Natural killer cell (primary cell): ENCODE results near the gene ZNF587. TPM values are rescaled to one million over a fixed set of nuclear protein-coding genes. Genes with fewer than 3 reads are reported as not detected.
"Not testable (repeated sequence)": the region's sequence is repeated elsewhere in the genome, so short reads cannot be mapped to it uniquely, and the experiment has no call there.

Experiments
- ATAC-seq, 3 donors: fragments of 150-1000 bp in 2 of 3; fragments of 200-7000 bp in 1 of 3; cut with Tn5 transposase; 1 replicate in 1 of 3; 2 replicates in 2 of 3; pipeline ENCODE4 v1.10.0; 2021; ENCODE audit warnings: mild to moderate bottlenecking in 2 of 3, moderate library complexity in 2 of 3
- DNase-seq, 2 donors: peaks; one replicate each; pipeline versions ENCODE4 v3.0.0 to v3.0.0-alpha.2; 2013 to 2021; ENCODE audit warnings: mixed read lengths in 1 of 2
- H3K27ac ChIP-seq: one replicate; pipeline ENCODE4 v1.5.1; 2013; ENCODE audit warnings: mild to moderate bottlenecking, low read length
- H3K27me3 ChIP-seq: one replicate; pipeline ENCODE4 v1.6.1; 2013; ENCODE audit warnings: low read length; ENCODE audit not compliant: control insufficient read depth, insufficient read depth
- H3K36me3 ChIP-seq: one replicate; pipeline ENCODE4 v1.6.1; 2013; ENCODE audit warnings: low read length; ENCODE audit not compliant: control insufficient read depth, insufficient read depth
- H3K4me1 ChIP-seq: one replicate; pipeline ENCODE4 v1.6.1; 2013; ENCODE audit warnings: low read length; ENCODE audit not compliant: control insufficient read depth, insufficient read depth
- H3K4me3 ChIP-seq: one replicate; pipeline ENCODE4 v1.5.1; 2013; ENCODE audit warnings: low read length
- H3K9me3 ChIP-seq: one replicate; pipeline ENCODE4 v1.6.1; 2013; ENCODE audit warnings: low read length; ENCODE audit not compliant: control insufficient read depth, insufficient read depth
- H3K27ac Mint-ChIP-seq, 2 donors: one replicate each; pipeline ENCODE4 v1.8.0; 2022; ENCODE audit warnings: mild to moderate bottlenecking in 2 of 2, mixed read lengths in 2 of 2, moderate library complexity in 1 of 2
- H3K27me3 Mint-ChIP-seq, 2 donors: one replicate each; pipeline ENCODE4 v1.8.0; 2022; ENCODE audit warnings: low read depth in 2 of 2, mixed read lengths in 2 of 2
- H3K36me3 Mint-ChIP-seq: one replicate; pipeline ENCODE4 v1.8.0; 2022; ENCODE audit warnings: mixed read lengths
- H3K4me1 Mint-ChIP-seq, 2 donors: one replicate each; pipeline ENCODE4 v1.8.0; 2022; ENCODE audit warnings: mixed read lengths in 2 of 2
- H3K4me3 Mint-ChIP-seq: one replicate; pipeline ENCODE4 v1.8.0; 2022; ENCODE audit warnings: mild to moderate bottlenecking, moderate library complexity, mixed read lengths
- H3K9me3 Mint-ChIP-seq, 2 donors: one replicate each; pipeline ENCODE4 v1.8.0; 2022; ENCODE audit warnings: mixed read lengths in 2 of 2
- WGBS: methylation state at CpG from one replicate; pipeline ENCODE4 v1.1.7; 2013; ENCODE audit warnings: missing lambda C conversion rate; ENCODE audit not compliant: insufficient coverage; 5-methylcytosine and 5-hydroxymethylcytosine counted together
- intact Hi-C: fragments of 100-400 bp; cut with micrococcal nuclease; formaldehyde crosslinking; loops from one replicate; pipeline ENCODE4 v1.14.2; 2022
- total RNA-seq, 4 donors: library from RNA; stranded (reverse); fragments of 120-200 nt in 1 of 4; gene quantifications; one replicate each; pipeline versions ENCODE4 v1.2.3 to v1.2.4, GENCODE V29; 2013 to 2022
- TF ChIP-seq, protein P1 (sequence below): fragments of 200-600 bp; IDR thresholded peaks from one replicate; pipeline ENCODE4 v1.8.0; 2022; ENCODE audit warnings: antibody characterized with exemption

ZNF587 gene
- total RNA-seq: 10 to 100 TPM; 54.9 to 58.9 (median 55.1) TPM
- total RNA-seq (2013): 40.3 TPM

DNA sequence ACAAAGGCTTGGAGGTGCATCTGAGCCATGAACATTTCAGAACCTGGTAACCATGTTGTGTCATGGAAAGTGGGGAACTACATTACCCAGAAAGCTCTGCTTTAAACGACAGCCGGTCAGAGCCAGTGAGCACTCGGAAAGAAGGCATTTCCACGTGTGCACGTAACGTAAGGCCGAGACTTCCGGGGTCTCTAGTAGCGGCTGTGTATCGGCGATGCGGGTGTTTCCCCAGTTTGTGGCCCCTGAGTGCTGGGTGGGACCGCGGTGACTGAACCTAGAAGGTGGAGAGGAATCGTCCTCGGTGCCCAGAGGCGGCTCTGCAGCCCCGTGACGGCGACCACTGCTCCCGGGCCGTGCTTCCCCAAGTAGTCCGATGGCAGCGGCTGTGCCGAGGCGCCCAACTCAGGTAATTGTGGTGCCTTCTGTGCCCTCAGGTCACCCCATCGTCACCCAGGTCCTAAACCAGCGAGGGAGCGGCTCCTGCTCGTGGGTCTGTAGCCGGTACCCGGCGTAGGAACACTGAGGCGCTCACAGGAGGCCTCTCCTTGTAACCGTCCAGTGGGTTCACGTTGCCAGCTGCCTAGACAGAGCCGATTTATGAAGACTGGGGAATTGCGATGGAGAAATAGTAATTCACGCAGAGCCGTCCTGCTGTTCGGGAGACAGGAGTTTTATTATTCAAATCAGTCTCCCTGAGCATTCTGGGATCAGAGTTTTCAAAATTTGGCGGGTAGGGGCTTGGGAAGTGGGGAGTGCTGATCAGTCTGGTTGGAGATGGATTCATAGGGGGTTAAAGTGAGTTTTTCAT, at the start of gene ZNF587:
TSS of gene ZNF587 (plus strand) at position 194 of the 808 bp plus-strand sequence. CDS start at position 374, 180 bp downstream.
- H3K27me3 Mint-ChIP-seq, H3K27me3 ChIP-seq, H3K36me3 ChIP-seq, H3K9me3 Mint-ChIP-seq, H3K36me3 Mint-ChIP-seq, H3K9me3 ChIP-seq: not testable (repeated sequence)
- Mint-ChIP-seq H3K27ac (peak within 1 kb of the TSS; percentile 96 to 98), H3K4me3 (peak within 1 kb of the TSS; percentile 96), H3K4me1 (peaks cover 29 to 30% of the 10 kb centered on the region in 2 donors)
- DNase-seq (peak; percentile 81 to 94), ATAC-seq (peak; percentile 95 to 99 (median 98))
- intact Hi-C loops: loop anchor here (1.0 to 2.0 kb wide), 2 partner anchors 31 to 38 kb away; no protein-coding TSS in a partner anchor
- peaks cover 18% of the 10 kb centered on the region for H3K4me1 ChIP-seq
- H3K4me3 ChIP-seq: peak within 1 kb of the TSS; percentile 79
- WGBS: under 1% methylated on average over 42 of the region's 42 CpGs
- peak within 1 kb of the TSS; percentile 84 for H3K27ac ChIP-seq

DNA sequence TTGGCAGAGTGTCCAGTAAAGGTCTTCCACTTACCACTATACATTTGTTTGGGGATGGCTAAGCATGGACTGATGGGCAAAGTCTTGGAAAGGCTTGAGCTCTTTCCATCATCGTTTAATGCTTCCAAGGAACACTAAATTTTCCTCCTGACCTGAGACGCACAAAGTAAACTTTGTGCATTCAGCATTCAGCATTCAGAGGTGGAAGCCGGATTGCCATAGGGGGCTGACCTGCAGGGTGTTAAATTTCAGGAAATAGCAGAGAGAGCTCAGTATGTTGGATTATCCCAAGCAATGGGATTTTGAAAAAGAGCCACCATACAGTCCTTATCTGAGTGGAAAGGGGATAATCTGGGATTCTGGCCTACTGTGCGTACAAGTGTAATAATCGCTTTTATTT, 49.0 kb upstream of the ZNF587 start:
- H3K27me3 ChIP-seq: no peaks in the 10 kb centered on the region
- Mint-ChIP-seq H3K27ac (peak overlapping the region in 1 of 2 donors; percentile 51), H3K4me1 (peaks cover 21 to 34% of the 10 kb centered on the region in 2 donors), H3K27me3 (no peaks in the 10 kb centered on the region), H3K9me3 (no peaks in the 10 kb centered on the region), H3K4me3 (no peak overlapping the region), H3K36me3 (peaks cover 7% of the 10 kb centered on the region)
- peaks cover 14% of the 10 kb centered on the region for H3K4me1 ChIP-seq
- peaks cover 7% of the 10 kb centered on the region for H3K36me3 ChIP-seq
- H3K27ac ChIP-seq: no peak overlapping the region
- no peak for DNase-seq
- intact Hi-C loops: no loop called here
- no peak overlapping the region for H3K4me3 ChIP-seq
- TF ChIP-seq, protein P1, sequence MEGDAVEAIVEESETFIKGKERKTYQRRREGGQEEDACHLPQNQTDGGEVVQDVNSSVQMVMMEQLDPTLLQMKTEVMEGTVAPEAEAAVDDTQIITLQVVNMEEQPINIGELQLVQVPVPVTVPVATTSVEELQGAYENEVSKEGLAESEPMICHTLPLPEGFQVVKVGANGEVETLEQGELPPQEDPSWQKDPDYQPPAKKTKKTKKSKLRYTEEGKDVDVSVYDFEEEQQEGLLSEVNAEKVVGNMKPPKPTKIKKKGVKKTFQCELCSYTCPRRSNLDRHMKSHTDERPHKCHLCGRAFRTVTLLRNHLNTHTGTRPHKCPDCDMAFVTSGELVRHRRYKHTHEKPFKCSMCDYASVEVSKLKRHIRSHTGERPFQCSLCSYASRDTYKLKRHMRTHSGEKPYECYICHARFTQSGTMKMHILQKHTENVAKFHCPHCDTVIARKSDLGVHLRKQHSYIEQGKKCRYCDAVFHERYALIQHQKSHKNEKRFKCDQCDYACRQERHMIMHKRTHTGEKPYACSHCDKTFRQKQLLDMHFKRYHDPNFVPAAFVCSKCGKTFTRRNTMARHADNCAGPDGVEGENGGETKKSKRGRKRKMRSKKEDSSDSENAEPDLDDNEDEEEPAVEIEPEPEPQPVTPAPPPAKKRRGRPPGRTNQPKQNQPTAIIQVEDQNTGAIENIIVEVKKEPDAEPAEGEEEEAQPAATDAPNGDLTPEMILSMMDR: no peak
- no peak for ATAC-seq
- WGBS: 98% methylated on average over 5 of the region's 5 CpGs
- H3K9me3 ChIP-seq: no peaks in the 10 kb centered on the region

DNA sequence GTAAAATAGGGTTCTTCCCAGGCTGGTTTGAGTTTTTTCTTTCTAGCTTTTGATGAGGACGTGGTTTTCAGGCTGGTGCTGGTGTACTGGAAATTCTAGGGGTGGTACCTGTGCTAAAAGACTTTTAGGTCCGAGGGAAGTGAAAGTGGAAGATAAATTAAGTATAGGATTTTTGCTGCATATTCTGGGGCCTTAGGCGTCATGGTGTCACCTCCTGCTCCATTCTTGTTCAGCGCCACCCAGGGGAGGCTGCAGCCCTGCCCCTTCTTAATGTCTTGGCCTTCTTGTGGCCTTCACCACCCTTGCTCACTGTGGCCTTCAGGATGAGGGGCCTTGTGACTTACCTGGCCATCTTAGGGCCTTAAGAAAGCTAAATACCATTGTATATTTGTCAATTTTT, 47.4 kb upstream of the ZNF587 start:
- ATAC-seq: no peak
- Histone ChIP-seq H3K9me3 (no peaks in the 10 kb centered on the region), H3K4me1 (peaks cover 14% of the 10 kb centered on the region), H3K4me3 (no peak overlapping the region), H3K36me3 (peaks cover 2% of the 10 kb centered on the region), H3K27ac (no peak overlapping the region), H3K27me3 (no peaks in the 10 kb centered on the region)
- TF ChIP-seq, protein P1: no peak
- Mint-ChIP-seq H3K36me3 (no peaks in the 10 kb centered on the region), H3K9me3 (no peaks in the 10 kb centered on the region), H3K4me3 (peak overlapping the region; percentile 31), H3K4me1 (peaks cover 21 to 34% of the 10 kb centered on the region in 2 donors), H3K27ac (peak overlapping the region in 1 of 2 donors; percentile 51), H3K27me3 (no peaks in the 10 kb centered on the region)
- intact Hi-C loops: no loop called here
- no peak for DNase-seq
- 58% methylated on average over 4 of the region's 4 CpGs for WGBS

DNA sequence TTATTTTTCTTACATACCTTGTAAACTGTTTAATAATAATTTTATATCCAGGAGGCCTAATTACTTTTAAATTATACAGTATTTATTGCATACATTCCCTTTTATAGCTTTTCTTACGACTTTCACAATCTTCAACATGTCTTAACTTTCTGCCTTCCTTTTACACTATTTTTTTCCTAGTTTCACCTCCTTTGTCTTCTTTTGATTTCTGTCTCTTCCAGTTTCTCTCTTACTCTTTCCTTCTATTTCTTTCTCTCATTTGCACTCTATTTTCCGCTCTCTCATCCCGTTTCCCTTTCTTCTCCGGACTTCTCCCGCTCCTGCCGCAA, 46.4 kb upstream of the ZNF587 start:
- Histone ChIP-seq H3K4me1 (peaks cover 14% of the 10 kb centered on the region), H3K4me3 (no peak overlapping the region), H3K36me3 (peaks cover 11% of the 10 kb centered on the region), H3K9me3 (no peaks in the 10 kb centered on the region), H3K27me3 (no peaks in the 10 kb centered on the region), H3K27ac (no peak overlapping the region)
- WGBS: 42% methylated on average over 6 of the region's 6 CpGs
- peak overlapping the region; percentile 91 for H3K4me3 Mint-ChIP-seq
- ATAC-seq: no peak
- H3K27me3 Mint-ChIP-seq: no peaks in the 10 kb centered on the region
- intact Hi-C loops: no loop called here
- TF ChIP-seq, protein P1: no peak
- DNase-seq: no peak
- no peaks in the 10 kb centered on the region for H3K36me3 Mint-ChIP-seq
- H3K9me3 Mint-ChIP-seq: no peaks in the 10 kb centered on the region
- H3K27ac Mint-ChIP-seq: peak overlapping the region; percentile 77 to 80
- H3K4me1 Mint-ChIP-seq: peaks cover 26 to 34% of the 10 kb centered on the region in 2 donors
